Measurements from ENCODE around the gene METTL2B. TPM values are rescaled to one million over a fixed set of nuclear protein-coding genes. Genes with fewer than 3 reads are reported as not detected.
"Not testable (repeated sequence)": the region's sequence is repeated elsewhere in the genome, so short reads cannot be mapped to it uniquely, and the experiment has no call there.

METTL2B gene
- total and polyA plus RNA-seq, 12 donors = 10.0 to 24.2 (median 19.4) TPM

DNA sequence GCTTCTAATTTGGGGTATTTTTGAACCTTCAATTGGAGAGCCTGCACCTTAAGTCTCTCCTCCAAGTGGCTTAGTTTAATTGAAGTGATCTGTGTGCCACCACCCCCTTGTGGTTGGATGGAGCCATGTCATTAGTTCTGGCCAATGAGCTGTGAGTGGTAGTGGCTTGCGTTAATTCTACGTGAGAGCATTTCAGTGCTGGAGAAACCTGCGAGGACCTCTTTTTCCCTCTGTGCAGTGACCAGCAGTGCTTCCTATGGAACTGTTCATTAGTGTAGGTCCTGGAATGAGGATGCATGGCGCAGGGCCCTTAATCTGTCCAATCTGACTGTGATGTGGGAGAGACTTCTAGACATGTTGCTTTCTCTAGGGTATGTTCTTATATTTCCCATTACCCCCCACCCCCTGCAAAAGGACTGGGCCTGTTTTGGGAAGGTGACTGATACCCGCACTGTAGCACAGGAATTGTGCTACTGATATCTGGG is 17.1 kb upstream of the METTL2B start:
- Histone ChIP-seq H3K9me3 (no peaks in the 10 kb centered on the region), H3K27me3 (no peaks in the 10 kb centered on the region), H3K4me3 (no peak overlapping the region), H3K36me3 (peaks cover 0 to 17% (median 0%) of the 10 kb centered on the region in 9 donors), H3K4me1 (peaks cover 9 to 61% (median 30%) of the 10 kb centered on the region in 9 donors), H3K27ac (no peak overlapping the region)
- WGBS, 2 donors = 34 to 40% methylated on average over 5 of the region's 5 CpGs
- DNase-seq = peak in 1 of 2 donors; percentile 67
- ATAC-seq = peak in 2 of 8 donors; percentile 28 to 31
- TF ChIP-seq, protein P1, sequence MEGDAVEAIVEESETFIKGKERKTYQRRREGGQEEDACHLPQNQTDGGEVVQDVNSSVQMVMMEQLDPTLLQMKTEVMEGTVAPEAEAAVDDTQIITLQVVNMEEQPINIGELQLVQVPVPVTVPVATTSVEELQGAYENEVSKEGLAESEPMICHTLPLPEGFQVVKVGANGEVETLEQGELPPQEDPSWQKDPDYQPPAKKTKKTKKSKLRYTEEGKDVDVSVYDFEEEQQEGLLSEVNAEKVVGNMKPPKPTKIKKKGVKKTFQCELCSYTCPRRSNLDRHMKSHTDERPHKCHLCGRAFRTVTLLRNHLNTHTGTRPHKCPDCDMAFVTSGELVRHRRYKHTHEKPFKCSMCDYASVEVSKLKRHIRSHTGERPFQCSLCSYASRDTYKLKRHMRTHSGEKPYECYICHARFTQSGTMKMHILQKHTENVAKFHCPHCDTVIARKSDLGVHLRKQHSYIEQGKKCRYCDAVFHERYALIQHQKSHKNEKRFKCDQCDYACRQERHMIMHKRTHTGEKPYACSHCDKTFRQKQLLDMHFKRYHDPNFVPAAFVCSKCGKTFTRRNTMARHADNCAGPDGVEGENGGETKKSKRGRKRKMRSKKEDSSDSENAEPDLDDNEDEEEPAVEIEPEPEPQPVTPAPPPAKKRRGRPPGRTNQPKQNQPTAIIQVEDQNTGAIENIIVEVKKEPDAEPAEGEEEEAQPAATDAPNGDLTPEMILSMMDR (IDR thresholded peaks at IDR 0.05) = peak; percentile 67 to 87 (median 84)
- intact Hi-C loops (cut with DNase I) = loop anchor here (1.0 to 5.0 kb wide), 5 partner anchors 31 to 61 kb away; no protein-coding TSS in a partner anchor

DNA sequence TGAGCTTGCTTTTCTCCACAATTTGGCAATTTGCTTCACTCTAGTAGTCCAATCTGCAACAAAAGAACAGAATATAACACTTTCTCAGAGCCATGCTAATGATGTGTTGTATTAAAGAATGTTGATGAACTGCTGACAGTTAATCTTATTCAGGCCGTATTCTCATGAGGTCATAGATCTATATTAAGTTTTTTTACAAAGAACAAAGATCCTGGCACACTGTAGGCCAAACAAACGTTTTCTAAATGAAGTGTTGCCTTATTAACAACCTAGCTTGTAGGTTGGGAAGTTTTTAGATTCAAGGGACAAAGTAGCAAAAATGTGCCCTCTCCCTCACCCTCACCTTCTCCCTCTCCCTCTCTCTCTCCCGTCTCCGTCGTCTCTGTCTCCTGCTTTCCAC is 14.1 kb upstream of the METTL2B start:
- TF ChIP-seq, protein P1 (IDR thresholded peaks at IDR 0.05) = no peak
- 53 to 62% methylated on average over 5 of the region's 5 CpGs for WGBS, 2 donors
- peak in 4 of 8 donors; percentile 17 to 67 (median 56) for ATAC-seq

DNA sequence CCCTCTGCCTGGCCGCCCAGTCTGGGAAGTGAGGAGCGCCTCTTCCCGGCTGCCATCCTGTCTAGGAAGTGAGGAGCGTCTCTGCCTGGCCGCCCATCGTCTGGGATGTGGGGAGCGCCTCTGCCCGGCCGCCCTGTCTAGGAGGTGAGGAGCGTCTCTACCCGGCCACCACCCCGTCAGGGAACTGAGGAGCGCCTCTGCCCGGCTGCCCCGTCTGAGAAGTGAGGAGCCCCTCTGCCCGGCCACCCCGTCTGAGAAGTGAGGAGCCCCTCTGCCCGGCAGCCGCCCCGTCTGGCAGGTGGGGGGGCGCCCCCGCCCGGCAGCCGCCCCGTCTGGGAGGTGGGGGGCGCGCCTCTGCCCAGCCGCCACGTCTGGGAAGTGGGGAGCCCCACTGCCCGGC is 13.2 kb upstream of the METTL2B start:
- ATAC-seq; intact Hi-C loops (cut with DNase I); H3K27me3 ChIP-seq; H3K9me3 ChIP-seq; H3K36me3 ChIP-seq; DNase-seq; H3K4me3 ChIP-seq; H3K27ac ChIP-seq: not testable (repeated sequence)
- H3K4me1 ChIP-seq = peaks cover 0 to 27% (median 8%) of the 10 kb centered on the region in 9 donors
- 95% methylated on average over 28 to 30 of the region's 30 CpGs for WGBS, 2 donors

More for the DNA sequence above, 14.1 kb upstream of the METTL2B start:
- DNase-seq = no peak
- no peaks in the 10 kb centered on the region for H3K27me3 ChIP-seq
- intact Hi-C loops (cut with DNase I) = no loop called here
- H3K4me3 ChIP-seq = no peak overlapping the region
- no peaks in the 10 kb centered on the region for H3K9me3 ChIP-seq
- H3K27ac ChIP-seq = peak overlapping the region in 4 of 10 donors; percentile 25 to 44 (median 33)
- H3K4me1 ChIP-seq = peaks cover 0 to 36% (median 8%) of the 10 kb centered on the region in 9 donors
- peaks cover 0 to 18% (median 0%) of the 10 kb centered on the region in 9 donors for H3K36me3 ChIP-seq

DNA sequence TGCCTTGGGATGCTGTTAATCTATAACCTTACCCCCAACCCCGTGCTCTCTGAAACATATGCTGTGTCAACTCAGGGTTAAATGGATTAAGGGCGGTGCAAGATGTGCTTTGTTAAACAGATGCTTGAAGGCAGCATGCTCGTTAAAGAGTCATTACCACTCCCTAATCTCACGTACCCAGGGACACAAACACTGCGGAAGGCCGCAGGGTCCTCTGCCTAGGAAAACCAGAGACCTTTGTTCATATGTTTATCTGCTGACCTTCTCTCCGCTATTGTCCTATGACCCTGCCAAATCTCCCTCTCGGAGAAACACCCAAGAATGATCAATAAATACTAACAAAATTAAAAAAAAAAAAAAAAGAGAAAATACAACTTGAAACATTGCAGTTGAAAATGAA is 12.6 kb upstream of the METTL2B start:
- ATAC-seq; H3K9me3 ChIP-seq; intact Hi-C loops (cut with DNase I); H3K27ac ChIP-seq; H3K27me3 ChIP-seq; H3K4me3 ChIP-seq; H3K36me3 ChIP-seq; DNase-seq: not testable (repeated sequence)
- WGBS, 2 donors = 83 to 85% methylated on average over 7 of the region's 8 CpGs
- peaks cover 0 to 21% (median 7%) of the 10 kb centered on the region in 9 donors for H3K4me1 ChIP-seq

DNA sequence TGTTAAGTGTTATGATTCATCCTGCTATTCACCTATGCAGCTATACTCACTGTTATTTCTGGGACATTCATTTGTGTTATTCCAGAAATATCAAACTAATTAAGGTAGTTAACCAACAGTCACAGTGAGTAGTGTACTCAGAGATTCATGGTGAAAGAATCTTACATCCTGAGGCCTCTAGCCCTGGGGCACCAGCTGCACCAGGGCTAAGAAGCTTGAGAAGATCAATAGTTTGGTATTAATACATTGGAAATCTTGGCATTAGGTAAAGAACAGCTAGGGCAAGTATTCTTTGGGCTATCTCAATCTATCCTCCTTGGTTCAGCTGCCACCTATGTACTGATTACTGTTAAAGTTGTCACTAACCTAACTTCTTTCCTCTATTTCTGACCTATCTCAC is 9.7 kb upstream of the METTL2B start:
- H3K27ac ChIP-seq; H3K36me3 ChIP-seq; ATAC-seq; H3K9me3 ChIP-seq; DNase-seq; H3K4me3 ChIP-seq; H3K27me3 ChIP-seq; intact Hi-C loops (cut with DNase I); H3K4me1 ChIP-seq: not testable (repeated sequence)

DNA sequence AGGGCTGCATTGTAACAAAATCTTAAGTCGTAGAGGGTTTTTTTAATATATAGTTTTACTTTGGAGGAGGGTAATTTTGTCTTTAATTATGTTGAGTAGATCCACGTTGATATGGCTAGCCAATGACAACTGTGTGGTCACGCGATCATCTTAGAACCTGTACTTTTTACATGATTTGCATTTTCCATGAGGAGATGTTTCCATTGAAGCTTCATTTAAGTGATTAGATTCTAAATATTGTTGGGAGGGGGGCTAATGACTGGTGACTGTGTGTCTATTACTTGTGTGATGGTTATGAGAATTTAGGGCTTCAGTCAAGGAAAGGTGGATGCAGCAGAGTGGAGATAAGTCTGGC is 765 bp downstream of the METTL2B start:
- H3K4me3 ChIP-seq = peak overlapping the region; percentile 55 to 90 (median 80)
- intact Hi-C loops (cut with DNase I) = loop anchor here in 4 of 10 donors (5.0 to 10.0 kb wide), 3 partner anchors 55 to 405 kb away; no protein-coding TSS in a partner anchor
- H3K27ac ChIP-seq = peak overlapping the region in 8 of 10 donors; percentile 66 to 90 (median 84)
- 5 to 8% methylated on average over 4 of the region's 4 CpGs for WGBS, 2 donors
- H3K36me3 ChIP-seq = peaks cover 0 to 36% (median 10%) of the 10 kb centered on the region in 9 donors
- ATAC-seq, H3K27me3 ChIP-seq, H3K9me3 ChIP-seq, DNase-seq: not testable (repeated sequence)
- H3K4me1 ChIP-seq = peaks cover 0 to 21% (median 16%) of the 10 kb centered on the region in 9 donors

DNA sequence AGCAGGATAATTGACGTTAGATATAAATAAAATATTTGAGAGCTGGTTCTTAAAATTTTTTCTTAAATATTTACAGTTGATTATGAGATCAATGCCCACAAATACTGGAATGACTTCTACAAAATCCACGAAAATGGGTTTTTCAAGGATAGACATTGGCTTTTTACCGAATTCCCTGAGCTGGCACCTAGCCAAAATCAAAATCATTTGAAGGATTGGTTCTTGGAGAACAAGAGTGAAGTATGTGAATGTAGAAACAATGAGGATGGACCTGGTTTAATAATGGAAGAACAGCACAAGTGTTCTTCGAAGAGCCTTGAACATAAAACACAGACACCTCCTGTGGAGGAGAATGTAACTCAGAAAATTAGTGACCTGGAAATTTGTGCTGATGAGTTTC is 2.5 kb downstream of the METTL2B start:
- 85% methylated on average over 3 of the region's 4 CpGs for WGBS, 2 donors
- ATAC-seq, H3K9me3 ChIP-seq, H3K4me3 ChIP-seq, DNase-seq, H3K27me3 ChIP-seq, H3K27ac ChIP-seq: not testable (repeated sequence)
- peaks cover 0 to 21% (median 16%) of the 10 kb centered on the region in 9 donors for H3K4me1 ChIP-seq
- intact Hi-C loops (cut with DNase I) = loop anchor here in 4 of 10 donors (5.0 to 10.0 kb wide), 3 partner anchors 53 to 403 kb away; no protein-coding TSS in a partner anchor
- H3K36me3 ChIP-seq = peaks cover 0 to 54% (median 15%) of the 10 kb centered on the region in 9 donors

DNA sequence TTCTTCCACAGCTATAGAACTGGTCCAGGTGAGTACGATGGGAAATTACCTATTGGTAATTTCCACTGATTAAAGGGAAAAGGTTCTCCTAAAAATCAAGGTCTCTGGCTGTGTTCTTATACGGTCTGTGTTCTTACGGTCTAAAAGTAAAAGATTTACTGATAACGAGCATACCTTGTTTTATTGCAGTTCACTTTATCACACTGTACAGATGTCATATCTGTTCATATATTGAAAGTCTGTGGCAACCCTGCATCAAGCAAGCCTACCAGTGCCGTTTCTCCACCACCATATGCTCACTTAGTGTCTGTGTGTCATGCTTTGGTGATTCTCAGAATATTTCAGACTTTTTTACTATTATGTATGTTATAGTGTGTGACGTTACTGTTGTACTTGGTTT is 11.6 kb downstream of the METTL2B start:
- intact Hi-C loops (cut with DNase I); H3K4me1 ChIP-seq; H3K27ac ChIP-seq; DNase-seq; H3K4me3 ChIP-seq; ATAC-seq; H3K27me3 ChIP-seq; H3K9me3 ChIP-seq: not testable (repeated sequence)
- H3K36me3 ChIP-seq = peaks cover 0 to 78% (median 18%) of the 10 kb centered on the region in 9 donors
- 94 to 98% methylated on average over 6 of the region's 6 CpGs for WGBS, 2 donors

Data from heart right ventricle (tissue), 16 donors.